ENCODE data around the gene TEX2.
A peak's percentile ranks its signal among the peaks of the same experiment; 100 is the strongest.

The TEX2 gene

GRCh38 chr17:64107500-64108236 lies 155.4 kb downstream of the TEX2 start:
- DNase-seq, result peak; percentile 26

DNA sequence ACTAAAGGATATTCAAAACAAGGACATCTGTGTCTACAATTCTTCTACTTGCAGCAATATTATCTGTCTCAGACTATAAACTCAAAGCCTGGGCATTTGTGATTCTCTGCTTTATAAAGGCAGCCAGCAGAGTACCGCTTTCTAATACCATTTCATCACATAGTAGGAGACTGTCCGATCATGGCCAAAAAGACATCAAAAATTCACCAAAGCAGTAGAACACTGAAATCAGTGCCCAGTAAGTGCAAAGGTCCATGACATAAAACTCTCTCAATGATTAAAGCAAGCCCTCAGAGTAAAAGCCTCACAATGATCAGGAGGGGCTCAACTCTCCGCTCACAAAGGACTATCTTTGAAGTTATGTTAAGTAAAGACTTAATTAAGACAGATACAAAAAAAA lies 156.1 kb downstream of the TEX2 start:
- DNase-seq, result no peak

DNA sequence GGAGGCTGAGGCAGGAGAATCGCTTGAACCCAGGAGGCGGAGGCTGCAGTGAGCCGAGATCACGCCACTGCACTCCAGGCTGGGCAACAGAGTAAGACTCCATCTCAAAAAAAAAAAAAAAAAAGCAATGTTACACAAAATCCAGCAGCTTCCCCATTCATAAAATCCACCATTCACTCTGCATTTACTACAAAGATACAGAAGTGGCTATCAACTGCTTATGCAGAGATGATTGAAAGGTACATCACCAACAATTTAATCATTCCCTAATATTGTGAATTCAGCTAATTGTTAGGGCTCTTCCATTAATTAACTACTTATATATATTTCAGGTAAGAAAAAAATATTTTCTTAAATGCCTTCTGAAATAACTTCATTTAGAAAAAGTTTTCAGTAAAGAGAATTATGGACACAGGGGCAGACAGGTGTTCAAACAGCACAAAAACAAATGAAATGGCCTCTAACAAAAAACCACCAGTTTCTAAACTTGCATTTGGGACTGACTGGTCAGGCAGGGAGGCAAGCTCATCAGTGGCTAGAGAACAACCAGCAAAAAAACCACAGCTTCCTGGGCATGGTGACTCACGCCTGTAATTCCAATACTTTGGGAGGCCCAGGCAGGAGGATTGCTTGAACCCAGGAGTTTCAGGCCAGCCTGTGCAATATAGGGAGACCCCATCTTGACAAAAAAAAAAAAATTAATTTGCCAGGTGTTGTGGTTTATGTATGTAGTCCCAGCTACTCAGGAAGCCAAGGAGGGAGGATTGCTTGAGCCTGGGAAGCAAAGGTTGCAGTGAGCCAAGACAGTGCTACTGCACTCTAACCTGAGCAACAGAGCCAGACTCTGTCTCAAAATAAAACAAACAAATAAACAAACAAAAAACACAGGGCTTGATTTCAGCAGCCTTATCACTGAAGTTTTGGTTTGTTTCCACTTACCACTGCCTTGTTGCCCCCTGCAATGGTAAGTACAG lies 159.4 kb downstream of the TEX2 start:
- DNase-seq, result no peak

- DNase-seq, result no peak
Observed at GRCh38 chr17:64102627-64103390, 160.3 kb downstream of the TEX2 start.

GRCh38 chr17:64099543-64099942 lies 163.5 kb downstream of the TEX2 start:
- no peak for DNase-seq

Measured in NCI-H1092 treated with DMSO at 0.1 percent for 48 hours (cell line).